SK-N-MC (cell line): ENCODE results near the gene RPS6KA3.
"Not testable (repeated sequence)": the region's sequence is repeated elsewhere in the genome, so short reads cannot be mapped to it uniquely, and the experiment has no call there.

Experiments used
- DNase-seq: peaks from one replicate; pipeline ENCODE4 v3.0.0-alpha.2; 2011; ENCODE audit warnings: low read depth, low spot score
- H3K27ac ChIP-seq: fragments of 200-600 bp; sonication (generic); 2 replicates; pipeline ENCODE4 v1.5.1; 2016; ENCODE audit warnings: mixed run types
- H3K36me3 ChIP-seq: fragments of 200-600 bp; sonication (generic); 2 replicates; pipeline ENCODE4 v1.6.1; 2017; ENCODE audit warnings: antibody characterized with exemption, low read length, mixed read lengths; ENCODE audit not compliant: insufficient read depth
- H3K4me3 ChIP-seq: fragments of 200-600 bp; sonication (generic); 2 replicates; pipeline ENCODE4 v1.5.1; 2016
- H3K9ac ChIP-seq: fragments of 200-600 bp; sonication (generic); 2 replicates; pipeline ENCODE4 v1.8.0; 2017; ENCODE audit warnings: mixed run types, mixed read lengths; ENCODE audit not compliant: insufficient read length
- H3K9me3 ChIP-seq: fragments of 200-600 bp; sonication (generic); 2 replicates; pipeline ENCODE4 v1.6.1; 2017; ENCODE audit warnings: low read depth, mild to moderate bottlenecking, antibody characterized with exemption, low read length, moderate library complexity, mixed read lengths
- EZH2 ChIP-seq: fragments of 200-600 bp; sonication (generic); IDR thresholded peaks from one replicate; pipeline ENCODE4 v1.6.1; 2017; ENCODE audit warnings: antibody characterized with exemption
- FOXP2 ChIP-seq: optimal IDR thresholded peaks from 2 replicates; pipeline ENCODE3; 2011; ENCODE audit warnings: mild to moderate bottlenecking, moderate library complexity; ENCODE audit not compliant: insufficient read depth; ENCODE audit errors: extremely low read length, control extremely low read depth
- POLR2AphosphoS5 ChIP-seq: IDR thresholded peaks from 2 replicates; pipeline ENCODE4 v1.6.1; 2012; ENCODE audit warnings: mild to moderate bottlenecking, low read depth, low read length, borderline replicate concordance

RPS6KA3 gene

DNA sequence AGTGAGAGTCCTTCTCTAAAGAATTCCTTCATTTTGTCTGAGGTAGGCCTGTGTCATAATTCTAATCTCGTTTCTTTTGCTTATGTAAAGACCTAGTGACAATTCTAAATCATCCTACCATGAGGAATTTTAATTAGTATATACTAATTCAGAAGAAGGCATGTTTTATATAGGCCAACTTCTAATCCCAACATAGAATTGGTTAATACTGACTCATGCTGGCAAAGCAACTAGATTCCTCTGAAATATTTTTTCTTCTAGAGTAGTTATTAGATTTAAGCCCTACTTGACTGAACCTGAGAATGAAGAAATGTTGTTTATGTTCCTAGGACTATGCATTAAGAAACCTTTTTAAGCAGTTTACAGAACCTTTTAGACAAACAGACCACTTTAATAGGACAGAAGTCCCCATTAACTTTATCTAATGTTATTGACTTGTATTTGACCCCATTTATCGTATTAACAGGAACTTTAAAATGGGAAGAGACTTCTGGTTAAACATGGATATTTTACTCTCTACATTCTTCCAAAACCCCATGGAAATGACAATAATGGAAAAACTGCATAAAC lies 69.0 kb downstream of the RPS6KA3 start:
- no peak overlapping the region for H3K27ac ChIP-seq
- TF ChIP-seq FOXP2 = no peak
- TF ChIP-seq EZH2 = no peak
- no peak for TF ChIP-seq POLR2AphosphoS5
- H3K4me3 ChIP-seq = no peak overlapping the region
- H3K9me3 ChIP-seq = no peaks in the 10 kb centered on the region
- DNase-seq = no peak
- H3K36me3 ChIP-seq = no peaks in the 10 kb centered on the region
- no peak overlapping the region for H3K9ac ChIP-seq

DNA sequence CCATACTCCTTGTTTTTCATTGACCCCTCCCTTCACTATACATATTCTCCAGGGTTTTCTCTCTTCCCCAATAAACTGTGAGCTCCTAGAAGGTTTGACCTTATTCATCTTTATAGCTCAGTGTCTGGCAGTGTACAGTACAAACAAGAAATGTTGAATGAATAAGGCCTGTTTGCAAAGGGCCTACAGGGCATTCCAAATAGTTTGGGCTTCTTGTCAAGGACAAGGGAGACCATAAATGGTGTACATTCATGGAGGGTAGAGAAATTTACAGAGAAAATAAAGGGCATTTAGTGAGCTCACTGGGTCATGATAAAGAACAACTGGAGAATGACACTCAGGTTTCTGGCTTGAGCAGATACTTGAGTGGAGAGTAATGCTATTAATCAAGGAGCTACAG lies 77.5 kb downstream of the RPS6KA3 start:
- TF ChIP-seq FOXP2 (no peak), POLR2AphosphoS5 (no peak), EZH2 (no peak)
- no peak overlapping the region for H3K4me3 ChIP-seq
- no peak overlapping the region for H3K9ac ChIP-seq
- no peak overlapping the region for H3K27ac ChIP-seq
- no peaks in the 10 kb centered on the region; the same call in 1 of the 2 replicates for H3K36me3 ChIP-seq
- no peaks in the 10 kb centered on the region for H3K9me3 ChIP-seq
- DNase-seq = no peak

DNA sequence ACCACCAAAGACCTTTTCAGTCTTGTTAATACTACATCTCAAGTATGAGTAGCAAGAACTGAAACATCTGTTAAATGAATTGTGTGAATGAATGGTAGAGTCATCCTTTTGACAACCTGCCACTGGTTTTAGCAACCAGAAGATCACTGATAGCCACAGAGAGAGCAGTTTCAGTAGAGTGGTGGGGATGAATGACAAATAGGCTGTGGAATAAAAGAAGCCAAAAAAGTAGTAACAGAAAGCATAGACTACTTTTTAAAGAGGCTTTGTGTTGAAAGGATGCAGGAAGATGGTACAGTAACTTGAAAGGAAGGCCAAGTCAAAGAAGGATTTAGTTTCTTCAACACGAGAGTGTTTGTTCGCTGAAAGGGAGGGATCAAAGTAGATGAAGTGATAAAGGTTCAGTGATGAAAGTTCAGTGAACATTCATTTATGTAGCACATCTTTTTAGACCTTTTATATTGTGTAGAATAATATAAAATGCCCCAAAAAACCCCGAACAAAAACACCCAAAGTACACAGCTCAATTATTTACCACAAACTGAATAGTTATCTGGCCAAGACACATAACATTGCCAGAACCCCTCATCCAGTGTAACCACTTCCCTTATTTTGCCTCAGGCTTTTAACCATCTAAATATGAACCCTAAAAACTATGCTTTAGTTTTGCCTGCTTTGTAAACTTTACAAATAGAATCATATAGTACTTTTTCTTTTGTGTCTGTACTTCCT lies 84.9 kb downstream of the RPS6KA3 start:
- no peaks in the 10 kb centered on the region for H3K9me3 ChIP-seq
- H3K4me3 ChIP-seq = no peak overlapping the region
- H3K36me3 ChIP-seq = no peaks in the 10 kb centered on the region
- no peak overlapping the region for H3K9ac ChIP-seq
- DNase-seq = no peak
- H3K27ac ChIP-seq = no peak overlapping the region
- TF ChIP-seq EZH2 (no peak), FOXP2 (no peak), POLR2AphosphoS5 (no peak)

DNA sequence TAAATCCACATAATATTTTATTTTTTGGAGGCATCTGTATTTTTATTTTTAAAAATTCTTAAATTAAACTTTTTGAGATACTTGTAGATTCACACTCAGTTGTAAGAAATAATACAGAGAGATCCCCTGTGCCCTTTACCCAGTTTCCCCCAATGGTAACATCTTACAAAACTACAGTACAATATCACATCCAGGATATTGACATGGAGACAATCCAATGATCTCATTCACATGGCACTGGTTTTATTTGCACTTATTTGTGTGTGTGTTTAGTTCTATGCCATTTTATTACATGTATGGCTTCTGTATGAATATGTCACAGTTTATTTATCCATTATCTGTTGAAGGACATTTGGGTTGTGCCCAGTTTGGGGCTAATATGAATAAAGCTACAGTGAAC lies 89.6 kb downstream of the RPS6KA3 start:
- no peaks in the 10 kb centered on the region for H3K9me3 ChIP-seq
- peaks cover 11% of the 10 kb centered on the region; the same call in 1 of the 2 replicates for H3K36me3 ChIP-seq
- DNase-seq = no peak
- H3K9ac ChIP-seq = no peak overlapping the region
- H3K27ac ChIP-seq = no peak overlapping the region
- no peak overlapping the region for H3K4me3 ChIP-seq
- TF ChIP-seq EZH2 (no peak), FOXP2 (no peak), POLR2AphosphoS5 (no peak)

DNA sequence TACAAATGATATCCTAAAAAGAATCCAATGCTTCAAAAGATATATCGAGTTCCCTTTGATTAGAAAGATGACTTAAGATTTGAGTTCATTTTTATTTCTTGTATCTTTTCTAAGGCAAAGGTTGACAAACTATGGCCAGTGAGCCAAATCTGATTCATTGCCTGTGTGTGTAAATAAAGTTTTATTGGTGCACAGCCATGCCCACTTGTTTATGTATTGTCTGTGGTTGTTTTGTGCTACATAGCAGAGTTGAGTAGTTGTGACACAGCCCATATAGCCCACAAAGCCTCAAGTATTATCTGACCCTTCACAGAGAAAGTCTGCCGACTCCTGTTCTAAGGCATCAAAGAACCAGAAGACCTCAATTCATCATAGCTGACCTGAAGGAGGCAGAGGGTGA lies 92.9 kb downstream of the RPS6KA3 start:
- TF ChIP-seq EZH2 (no peak), POLR2AphosphoS5 (no peak), FOXP2 (no peak)
- H3K27ac ChIP-seq = no peak overlapping the region
- H3K36me3 ChIP-seq = peaks cover 11% of the 10 kb centered on the region; the same call in 1 of the 2 replicates
- no peaks in the 10 kb centered on the region for H3K9me3 ChIP-seq
- no peak overlapping the region for H3K9ac ChIP-seq
- H3K4me3 ChIP-seq = no peak overlapping the region
- DNase-seq = no peak

DNA sequence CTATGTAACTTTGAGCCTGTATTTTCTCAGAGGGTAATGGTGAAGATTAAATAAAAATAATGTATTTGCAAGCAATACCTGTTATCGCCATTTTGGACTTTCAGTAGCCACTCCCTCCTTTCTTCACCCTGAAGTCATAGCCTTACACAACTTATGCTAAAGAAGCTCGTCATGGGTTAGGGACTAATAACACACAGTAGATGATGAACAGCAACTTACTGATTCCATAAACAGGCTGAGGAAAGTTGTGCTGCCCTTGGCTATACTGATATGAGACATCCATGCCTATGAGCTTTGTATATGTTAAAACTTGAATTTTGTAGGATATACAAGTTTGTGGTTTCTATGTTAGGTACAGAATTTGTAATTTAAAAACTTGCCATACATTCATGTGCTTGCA lies 93.4 kb downstream of the RPS6KA3 start:
- peaks cover 11% of the 10 kb centered on the region; the same call in 1 of the 2 replicates for H3K36me3 ChIP-seq

DNA sequence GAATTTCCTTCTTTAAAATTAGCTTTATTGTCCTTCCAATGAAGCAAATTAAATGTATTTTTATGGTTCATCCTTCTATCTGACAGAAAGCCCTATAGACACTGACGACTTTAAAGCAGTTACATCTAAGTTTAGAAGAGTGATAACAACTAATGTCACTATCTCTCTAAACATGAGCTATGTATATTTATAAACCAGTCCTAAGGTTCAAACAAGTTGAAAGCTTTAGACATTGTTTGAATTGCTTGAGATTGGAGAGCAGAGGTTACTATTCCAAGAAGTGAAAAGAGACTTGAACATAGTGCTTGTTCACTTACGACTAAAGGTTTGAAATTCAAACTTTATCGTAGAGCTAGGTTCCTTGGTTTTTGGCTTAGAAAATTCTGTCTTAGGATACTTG lies 94.8 kb downstream of the RPS6KA3 start:
- Histone ChIP-seq H3K9me3 (no peaks in the 10 kb centered on the region), H3K4me3 (no peak overlapping the region), H3K36me3 (peaks cover 11% of the 10 kb centered on the region; the same call in 1 of the 2 replicates), H3K9ac (no peak overlapping the region), H3K27ac (no peak overlapping the region)
- TF ChIP-seq FOXP2 (no peak), EZH2 (no peak), POLR2AphosphoS5 (no peak)
- no peak for DNase-seq

More for the DNA sequence above, 93.4 kb downstream of the RPS6KA3 start:
- Histone ChIP-seq H3K4me3 (no peak overlapping the region), H3K27ac (no peak overlapping the region), H3K9ac (no peak overlapping the region), H3K9me3 (no peaks in the 10 kb centered on the region)
- TF ChIP-seq EZH2 = no peak
- DNase-seq = no peak

DNA sequence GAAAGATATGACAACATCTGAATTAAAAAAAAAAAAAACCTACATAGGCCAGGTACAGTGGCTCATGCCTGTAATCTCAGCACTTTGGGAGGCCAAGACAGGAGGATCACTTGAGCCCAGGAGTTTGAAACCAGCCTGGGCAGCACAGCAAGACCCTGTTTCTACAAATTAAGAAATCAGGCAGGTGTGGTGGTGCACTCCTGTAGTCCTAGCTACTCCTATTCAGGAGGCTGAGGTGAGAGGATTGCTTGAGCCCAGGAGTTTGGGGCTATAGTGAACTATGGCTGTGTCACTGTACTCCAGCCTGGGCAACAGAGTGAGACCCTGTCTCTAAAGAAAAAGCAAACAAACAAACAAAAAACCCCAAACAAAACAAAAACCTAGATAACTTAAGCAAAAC lies 104.2 kb downstream of the RPS6KA3 start:
- H3K36me3 ChIP-seq, H3K27ac ChIP-seq, H3K9me3 ChIP-seq, DNase-seq, H3K4me3 ChIP-seq, H3K9ac ChIP-seq: not testable (repeated sequence)

DNA sequence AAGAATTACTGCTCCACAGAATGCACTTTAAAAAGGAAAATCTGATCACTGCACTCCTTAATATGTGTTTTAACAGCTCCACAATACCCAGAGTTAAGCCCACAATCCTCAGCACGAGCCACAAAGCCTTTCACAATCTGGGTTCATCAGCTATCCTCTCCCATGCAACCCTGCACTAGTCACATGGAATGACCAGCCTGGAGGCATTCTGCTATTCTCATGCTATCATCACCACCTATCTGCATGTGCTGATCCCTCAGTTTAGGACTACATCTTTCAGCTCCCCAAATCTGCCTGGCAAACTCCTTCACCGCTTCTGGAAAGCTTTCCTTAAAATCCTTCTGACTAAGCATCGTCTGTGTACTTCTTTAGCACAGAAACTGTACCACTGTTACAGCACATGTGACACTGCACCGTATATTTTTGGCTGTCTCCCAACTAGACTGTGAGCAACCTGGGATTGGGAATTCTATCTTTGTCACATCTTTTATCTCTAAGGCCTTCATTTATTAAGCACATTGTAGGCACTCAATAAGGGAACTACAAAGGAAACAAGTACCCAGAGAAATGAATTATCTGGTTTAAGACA lies 106.8 kb downstream of the RPS6KA3 start:
- H3K27ac ChIP-seq = no peak overlapping the region
- no peak for DNase-seq
- no peak overlapping the region for H3K4me3 ChIP-seq
- peaks cover 7% of the 10 kb centered on the region; the same call in 1 of the 2 replicates for H3K36me3 ChIP-seq
- no peak overlapping the region for H3K9ac ChIP-seq
- TF ChIP-seq POLR2AphosphoS5 = no peak
- no peaks in the 10 kb centered on the region for H3K9me3 ChIP-seq
